GM10266 (cell line): ENCODE results near the gene ZNF385D.

ENCODE experiments used
- DNase-seq: peaks from one replicate; pipeline ENCODE4 v3.0.0; 2012; ENCODE audit errors: extremely low spot score
- CTCF ChIP-seq: IDR thresholded peaks from 2 replicates; pipeline ENCODE4 v1.5.1; 2012; ENCODE audit warnings: mild to moderate bottlenecking, low read depth; ENCODE audit not compliant: control insufficient read depth, insufficient read depth; ENCODE audit errors: missing control alignments

Gene ZNF385D

GRCh38 chr3:21715662-21716061 is 35.3 kb downstream of the ZNF385D start:
- DNase-seq = no peak
- no peak for TF ChIP-seq CTCF

- no peak for TF ChIP-seq CTCF
- DNase-seq = no peak
These were observed 45.2 kb downstream of the ZNF385D start for GRCh38 chr3:21705769-21706168.

GRCh38 chr3:21704796-21705195 is 46.2 kb downstream of the ZNF385D start:
- TF ChIP-seq CTCF = no peak
- no peak for DNase-seq

DNA sequence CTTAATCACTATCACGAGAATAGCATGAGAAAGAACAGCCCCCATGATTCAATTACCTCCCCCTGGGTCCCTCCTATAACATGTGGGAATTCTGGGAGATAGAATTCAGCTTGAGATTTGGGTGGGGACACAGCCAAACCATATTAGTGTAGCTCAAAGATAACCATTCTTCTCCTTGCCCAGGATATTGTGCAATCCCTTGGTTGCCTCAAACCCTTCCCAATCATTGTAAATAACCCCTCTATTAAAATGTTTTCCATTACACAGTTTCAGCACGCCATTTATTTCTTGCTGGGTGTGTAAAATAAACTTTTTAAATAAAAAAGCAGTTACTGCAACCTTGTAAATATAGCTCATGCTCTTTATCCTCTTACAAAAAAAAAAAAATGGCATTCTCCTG is 47.7 kb downstream of the ZNF385D start:
- no peak for DNase-seq
- TF ChIP-seq CTCF = no peak

- no peak for DNase-seq
- no peak for TF ChIP-seq CTCF
These were observed 53.3 kb downstream of the ZNF385D start for GRCh38 chr3:21697707-21698106.

DNA sequence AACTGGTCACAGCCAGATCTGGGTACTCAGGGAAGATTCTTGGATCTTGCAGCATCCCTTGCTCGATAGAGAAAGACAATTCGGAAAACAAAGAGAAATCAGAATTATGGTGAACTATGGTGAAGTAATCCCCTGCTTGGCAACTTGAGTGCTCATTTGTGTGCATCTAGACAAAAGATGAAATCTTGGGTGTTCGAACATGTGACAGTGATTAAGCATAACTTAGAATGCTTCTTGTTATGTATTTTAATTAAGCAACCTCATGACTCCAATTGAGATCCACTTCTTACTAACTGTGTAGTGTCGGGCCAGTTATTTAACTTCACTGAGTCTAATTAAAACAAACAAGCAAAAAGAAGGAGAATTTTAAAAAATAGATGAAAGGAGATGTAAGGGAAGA is 56.5 kb downstream of the ZNF385D start:
- no peak for DNase-seq
- TF ChIP-seq CTCF = no peak

- no peak for TF ChIP-seq CTCF
- DNase-seq = no peak
These were observed 60.0 kb downstream of the ZNF385D start for GRCh38 chr3:21691036-21691435.
